ENCODE measurements around the gene PTTG1IP. TPM values are rescaled to one million over a fixed set of nuclear protein-coding genes. Genes with fewer than 3 reads are reported as not detected.

The PTTG1IP gene
- total and polyA plus RNA-seq, 2 of the 4 experiments (the other 2 are of a cell fraction), result 167 to 194 TPM

DNA sequence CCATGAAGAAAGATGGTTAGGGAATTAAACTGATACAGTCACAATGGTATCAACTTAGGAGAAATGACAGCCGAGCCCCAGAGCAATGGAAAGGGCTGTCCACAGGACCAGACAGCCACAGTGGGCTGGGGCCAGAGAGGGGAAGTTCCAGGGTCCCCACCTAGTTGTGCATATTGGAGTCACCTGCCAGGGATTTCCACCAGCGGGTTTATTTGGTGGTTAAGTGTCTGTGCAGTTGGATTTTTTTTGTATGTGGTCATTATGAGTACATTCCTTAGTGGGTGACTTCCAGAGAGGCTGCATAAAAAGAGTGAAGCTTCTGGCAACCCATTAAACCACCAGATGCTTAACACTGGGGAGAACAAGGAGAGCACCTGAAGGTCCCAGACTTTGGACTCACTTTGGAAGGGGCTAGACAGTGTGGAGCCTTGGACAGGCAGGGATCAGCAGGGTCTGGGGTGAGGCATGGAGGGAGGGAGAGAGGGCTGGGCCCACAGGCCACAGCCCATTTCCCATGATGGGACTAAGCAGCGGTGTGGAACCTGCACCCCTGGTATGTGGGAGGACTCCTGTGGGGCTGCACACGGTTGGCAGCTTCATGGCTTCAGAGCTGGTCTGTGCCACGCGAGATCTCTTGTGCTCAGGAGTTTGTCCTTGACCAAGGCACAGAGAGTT lies 7.8 kb upstream of the PTTG1IP start:
- no peak overlapping the region for H3K4me3 ChIP-seq (ENCODE audit: insufficient read depth, low read depth, low read length)
- peak overlapping the region; percentile 38 for H3K4ac ChIP-seq (ENCODE audit: low read depth, low read length)
- TF ChIP-seq SMC3 (IDR thresholded peaks at IDR 0.05; ENCODE audit: low read depth, low read length) (no peak), RCOR1 (IDR thresholded peaks at IDR 0.05; ENCODE audit: insufficient replicate concordance, low read length) (no peak), BHLHE40 (IDR thresholded peaks at IDR 0.05; ENCODE audit: low read depth, low read length) (peak; percentile 66)
- 100% methylated on average over 2 of the region's 6 CpGs; no CpG with 5 or more reads in 1 of the 2 experiments for WGBS, 2 experiments (ENCODE audit: extremely low coverage in 2 of 2, insufficient read length in 1 of 2)
- H3K9me1 ChIP-seq (ENCODE audit: insufficient read depth, low read length), result peaks cover 14% of the 10 kb centered on the region
- in situ Hi-C loops (cut with MboI; ENCODE audit: low sequenced_read_pairs), result loop anchor here (5.0 kb wide), 1 partner anchor 46 kb away; no protein-coding TSS in a partner anchor
- peak overlapping the region in 1 of 2 experiments; percentile 38; a peak in 2 of 4 replicates for H4K8ac ChIP-seq (ENCODE audit: low read depth in 2 of 2, low read length in 2 of 2)
- no peak overlapping the region; the same call in 1 of the 2 replicates for H3K23ac ChIP-seq (ENCODE audit: low read depth, low read length)
- H3K27ac ChIP-seq (ENCODE audit: insufficient read depth, low read length), result no peak overlapping the region; the same call in 1 of the 2 replicates
- H2BK20ac ChIP-seq (ENCODE audit: low read depth, low read length), result peak overlapping the region; percentile 63; the same call in 1 of the 2 replicates
- intact Hi-C loops (cut with micrococcal nuclease), result no loop called here
- H2AK5ac ChIP-seq (ENCODE audit: low read depth, low read length), result peak overlapping the region; percentile 20; the same call in 1 of the 2 replicates
- H3K18ac ChIP-seq (ENCODE audit: low read depth, low read length), result no peak overlapping the region
- dilution Hi-C loops (cut with HindIII; ENCODE audit: low sequenced_read_pairs, unreplicated experiment), result no loop called here
- no peak overlapping the region for H3K14ac ChIP-seq (replicated peaks; ENCODE audit: low read depth, low read length)
- H3K9me3 ChIP-seq (ENCODE audit: control insufficient read depth, insufficient read depth, low read length), result peaks cover 4% of the 10 kb centered on the region; the same call in 1 of the 2 replicates
- peak overlapping the region; percentile 73 for H2BK120ac ChIP-seq (ENCODE audit: low read depth, low read length)
- ChIA-PET POLR2A (ENCODE audit: unreplicated experiment) (no interaction called here), CTCF (interaction anchor here (0.6 to 1.4 kb wide), 3 partner anchors 11 to 46 kb away, joined by 3 to 4 read pairs (median 4); no protein-coding TSS in a partner anchor)
- H2BK5ac ChIP-seq (ENCODE audit: low read depth, low read length, poor library complexity, severe bottlenecking), result peak overlapping the region; percentile 36
- peaks cover 6% of the 10 kb centered on the region for H3K4me1 ChIP-seq (ENCODE audit: control insufficient read depth, insufficient read depth, low read length)
- no peak overlapping the region for H4K5ac ChIP-seq (ENCODE audit: low read depth, low read length)
- no peaks in the 10 kb centered on the region; a peak in 1 of 4 replicates for H3K79me1 ChIP-seq (ENCODE audit: low read depth in 1 of 2, low read length in 2 of 2)
- no peak overlapping the region for H3K9ac ChIP-seq (ENCODE audit: low read depth, low read length)
- H3K4me2 ChIP-seq (ENCODE audit: low read depth, low read length), result peak overlapping the region; percentile 30; the same call in 1 of the 2 replicates
- H2AFZ ChIP-seq (replicated peaks; ENCODE audit: low read length, poor library complexity), result peak overlapping the region; percentile 58
- no peak overlapping the region for H3K56ac ChIP-seq (ENCODE audit: extremely low read depth, insufficient read depth, low read length)
- no peaks in the 10 kb centered on the region for H3K36me3 ChIP-seq (ENCODE audit: control insufficient read depth, insufficient read depth, low read length)
- no peak overlapping the region for H2AK9ac ChIP-seq (replicated peaks; ENCODE audit: low read depth, low read length, poor library complexity)
- H4K91ac ChIP-seq (ENCODE audit: insufficient read depth, low read depth, low read length), result peak overlapping the region; percentile 3; the same call in 1 of the 2 replicates
- DNase-seq, result peak; percentile 71
- H3K27me3 ChIP-seq (ENCODE audit: control insufficient read depth, insufficient read depth, low read length), result peaks cover 3% of the 10 kb centered on the region; the same call in 1 of the 2 replicates
- no TSS peak for BruUV-seq (replicated peaks)
- peak; percentile 82 for ATAC-seq (ENCODE audit: low read depth)
- 0 out of 3 replicates have a peak overlapping the region, but pooled peaks have one; percentile 19 for H2BK15ac ChIP-seq (ENCODE audit: low read depth, low read length)
- H4K20me1 ChIP-seq (ENCODE audit: insufficient read depth, low read length), result peaks cover 3% of the 10 kb centered on the region; the same call in 1 of the 2 replicates

Measured in IMR-90 (cell line).